Measurements from ENCODE around the gene MELTF. TPM values are rescaled to one million over a fixed set of nuclear protein-coding genes. Genes with fewer than 3 reads are reported as not detected.

MELTF gene
- polyA plus RNA-seq, 2 of the 4 experiments (the other 2 are of a cell fraction): 10.5 to 23.4 TPM

DNA sequence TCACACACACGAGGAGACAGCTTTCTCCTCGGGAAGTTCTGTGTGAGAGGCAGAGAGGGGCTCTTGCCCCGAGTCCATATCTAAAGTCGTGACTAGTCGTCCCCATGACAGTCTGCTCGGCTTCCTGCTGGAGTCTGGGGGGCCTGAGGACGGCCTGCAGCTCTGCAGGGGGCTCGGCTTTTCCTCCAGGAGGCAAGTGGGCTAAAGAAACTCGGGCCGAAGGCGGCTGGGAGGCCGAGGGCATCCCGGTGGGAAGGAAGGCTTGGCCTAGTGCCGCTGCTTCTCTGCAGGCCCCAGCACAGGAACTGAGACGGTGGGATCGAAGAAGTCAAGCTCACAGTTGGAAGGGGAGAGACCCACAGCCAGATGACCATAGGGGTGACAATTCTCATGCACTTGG is 35.6 kb downstream of the MELTF start:
- ChIA-PET CTCF (interaction anchor here (1.4 to 2.3 kb wide), 4 partner anchors 8 to 36 kb away, joined by 3 to 9 read pairs (median 4); no protein-coding TSS in a partner anchor), POLR2A (no interaction called here)
- TF ChIP-seq FOSB (CRISPR knock-in tag; IDR thresholded peaks at IDR 0.05) (no peak), ZFP36 (IDR thresholded peaks at IDR 0.05; ENCODE audit: borderline replicate concordance, partially characterized antibody) (no peak), MAFK (IDR thresholded peaks at IDR 0.05; ENCODE audit: partially characterized antibody) (no peak), TFCP2L1 (CRISPR knock-in tag; IDR thresholded peaks at IDR 0.05) (no peak), CEBPB (IDR thresholded peaks at IDR 0.05) (no peak), RFX5 (IDR thresholded peaks at IDR 0.05) (no peak), RAD21 (conservative IDR thresholded peaks at IDR 0.05 in 1 of 2, IDR thresholded peaks at IDR 0.05 in 1 of 2) (no peak), JUNB (IDR thresholded peaks at IDR 0.05) (no peak), KDM1A (IDR thresholded peaks at IDR 0.05; ENCODE audit: low read depth) (no peak), KDM5A (IDR thresholded peaks at IDR 0.05) (no peak), FOSL2 (IDR thresholded peaks at IDR 0.05) (no peak), FOSL2 (CRISPR knock-in tag; IDR thresholded peaks at IDR 0.05) (no peak), PHF8 (IDR thresholded peaks at IDR 0.05; ENCODE audit: borderline replicate concordance, low read depth) (no peak), HOXB5 (CRISPR knock-in tag; IDR thresholded peaks at IDR 0.05) (no peak), ESRRA (IDR thresholded peaks at IDR 0.05; ENCODE audit: borderline replicate concordance, low read length) (no peak), EHMT2 (IDR thresholded peaks at IDR 0.05; ENCODE audit: low read depth) (no peak)
- TF ChIP-seq, protein P1, sequence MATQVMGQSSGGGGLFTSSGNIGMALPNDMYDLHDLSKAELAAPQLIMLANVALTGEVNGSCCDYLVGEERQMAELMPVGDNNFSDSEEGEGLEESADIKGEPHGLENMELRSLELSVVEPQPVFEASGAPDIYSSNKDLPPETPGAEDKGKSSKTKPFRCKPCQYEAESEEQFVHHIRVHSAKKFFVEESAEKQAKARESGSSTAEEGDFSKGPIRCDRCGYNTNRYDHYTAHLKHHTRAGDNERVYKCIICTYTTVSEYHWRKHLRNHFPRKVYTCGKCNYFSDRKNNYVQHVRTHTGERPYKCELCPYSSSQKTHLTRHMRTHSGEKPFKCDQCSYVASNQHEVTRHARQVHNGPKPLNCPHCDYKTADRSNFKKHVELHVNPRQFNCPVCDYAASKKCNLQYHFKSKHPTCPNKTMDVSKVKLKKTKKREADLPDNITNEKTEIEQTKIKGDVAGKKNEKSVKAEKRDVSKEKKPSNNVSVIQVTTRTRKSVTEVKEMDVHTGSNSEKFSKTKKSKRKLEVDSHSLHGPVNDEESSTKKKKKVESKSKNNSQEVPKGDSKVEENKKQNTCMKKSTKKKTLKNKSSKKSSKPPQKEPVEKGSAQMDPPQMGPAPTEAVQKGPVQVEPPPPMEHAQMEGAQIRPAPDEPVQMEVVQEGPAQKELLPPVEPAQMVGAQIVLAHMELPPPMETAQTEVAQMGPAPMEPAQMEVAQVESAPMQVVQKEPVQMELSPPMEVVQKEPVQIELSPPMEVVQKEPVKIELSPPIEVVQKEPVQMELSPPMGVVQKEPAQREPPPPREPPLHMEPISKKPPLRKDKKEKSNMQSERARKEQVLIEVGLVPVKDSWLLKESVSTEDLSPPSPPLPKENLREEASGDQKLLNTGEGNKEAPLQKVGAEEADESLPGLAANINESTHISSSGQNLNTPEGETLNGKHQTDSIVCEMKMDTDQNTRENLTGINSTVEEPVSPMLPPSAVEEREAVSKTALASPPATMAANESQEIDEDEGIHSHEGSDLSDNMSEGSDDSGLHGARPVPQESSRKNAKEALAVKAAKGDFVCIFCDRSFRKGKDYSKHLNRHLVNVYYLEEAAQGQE (IDR thresholded peaks at IDR 0.05): no peak
- TF ChIP-seq, protein P2, sequence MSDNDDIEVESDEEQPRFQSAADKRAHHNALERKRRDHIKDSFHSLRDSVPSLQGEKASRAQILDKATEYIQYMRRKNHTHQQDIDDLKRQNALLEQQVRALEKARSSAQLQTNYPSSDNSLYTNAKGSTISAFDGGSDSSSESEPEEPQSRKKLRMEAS (IDR thresholded peaks at IDR 0.05): no peak
- FAIRE-seq (no peak), DNase-seq (ENCODE audit: low read depth in 1 of 2, low spot score in 1 of 2) (no peak), ATAC-seq (no peak)
- no peak overlapping the region for H3K4me2 ChIP-seq
- no peaks in the 10 kb centered on the region for H3K9me3 ChIP-seq
- WGBS (ENCODE audit: missing lambda C conversion rate): 100% methylated on average over 4 of the region's 16 CpGs
- H3K27ac ChIP-seq: no peak overlapping the region
- H3K4me1 ChIP-seq: no peaks in the 10 kb centered on the region
- H3K4me3 ChIP-seq: no peak overlapping the region

DNA sequence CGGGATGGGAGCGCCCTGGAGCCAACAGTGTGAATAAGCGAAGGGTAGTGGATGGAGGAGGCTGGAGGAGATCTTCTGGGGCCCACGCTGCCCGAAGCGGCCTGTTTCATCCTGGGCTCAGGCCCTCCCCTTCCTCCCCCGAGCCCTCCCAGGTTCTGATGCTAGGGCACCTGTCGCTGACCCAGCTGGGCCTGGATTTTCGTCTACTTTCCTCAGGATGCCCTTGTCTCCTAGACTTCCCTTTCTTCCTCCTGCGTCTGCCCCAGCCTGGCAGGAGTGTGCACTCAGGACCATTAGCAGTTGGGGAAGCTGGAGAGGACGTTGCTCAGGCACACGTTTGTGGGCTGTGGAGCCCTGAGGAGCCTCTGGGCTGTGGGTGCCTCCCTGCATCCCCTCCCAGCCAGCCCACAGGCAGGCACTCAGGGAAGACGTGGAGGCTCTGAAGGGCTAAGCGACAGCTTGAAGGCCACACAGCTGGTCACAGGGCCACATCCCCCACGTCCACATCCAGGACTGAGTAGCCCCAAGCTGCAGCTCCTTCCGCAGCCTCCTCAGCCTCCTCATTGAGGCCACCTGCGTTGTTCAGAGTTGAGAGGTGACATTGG is 37.1 kb downstream of the MELTF start:
- ATAC-seq (no peak), FAIRE-seq (no peak), DNase-seq (ENCODE audit: low read depth in 1 of 2, low spot score in 1 of 2) (no peak)
- Histone ChIP-seq H3K4me1 (no peaks in the 10 kb centered on the region), H3K4me2 (no peak overlapping the region), H3K4me3 (no peak overlapping the region), H3K9me3 (no peaks in the 10 kb centered on the region), H3K27ac (no peak overlapping the region)
- WGBS (ENCODE audit: missing lambda C conversion rate): 82% methylated on average over 15 of the region's 17 CpGs
- ChIA-PET CTCF (interaction anchor here (1.4 to 4.6 kb wide), 5 partner anchors 11 to 38 kb away, joined by 4 to 17 read pairs (median 9); no protein-coding TSS in a partner anchor), POLR2A (no interaction called here)
- TF ChIP-seq RARB (CRISPR knock-in tag; IDR thresholded peaks at IDR 0.05) (no peak), EHF (CRISPR knock-in tag; IDR thresholded peaks at IDR 0.05) (no peak), ESRRA (IDR thresholded peaks at IDR 0.05; ENCODE audit: borderline replicate concordance, low read length) (no peak), NPAS2 (CRISPR knock-in tag; IDR thresholded peaks at IDR 0.05; ENCODE audit: borderline replicate concordance) (no peak), KDM5A (IDR thresholded peaks at IDR 0.05) (no peak), EHMT2 (IDR thresholded peaks at IDR 0.05; ENCODE audit: low read depth) (no peak), CHD2 (IDR thresholded peaks at IDR 0.05; ENCODE audit: low read length, partially characterized antibody) (no peak), HOXA7 (CRISPR knock-in tag; IDR thresholded peaks at IDR 0.05) (no peak), ZC3H11A (IDR thresholded peaks at IDR 0.05) (no peak), TFCP2L1 (CRISPR knock-in tag; IDR thresholded peaks at IDR 0.05) (no peak), RNF2 (IDR thresholded peaks at IDR 0.05; ENCODE audit: borderline replicate concordance, low read depth) (no peak)
- TF ChIP-seq, protein P3, sequence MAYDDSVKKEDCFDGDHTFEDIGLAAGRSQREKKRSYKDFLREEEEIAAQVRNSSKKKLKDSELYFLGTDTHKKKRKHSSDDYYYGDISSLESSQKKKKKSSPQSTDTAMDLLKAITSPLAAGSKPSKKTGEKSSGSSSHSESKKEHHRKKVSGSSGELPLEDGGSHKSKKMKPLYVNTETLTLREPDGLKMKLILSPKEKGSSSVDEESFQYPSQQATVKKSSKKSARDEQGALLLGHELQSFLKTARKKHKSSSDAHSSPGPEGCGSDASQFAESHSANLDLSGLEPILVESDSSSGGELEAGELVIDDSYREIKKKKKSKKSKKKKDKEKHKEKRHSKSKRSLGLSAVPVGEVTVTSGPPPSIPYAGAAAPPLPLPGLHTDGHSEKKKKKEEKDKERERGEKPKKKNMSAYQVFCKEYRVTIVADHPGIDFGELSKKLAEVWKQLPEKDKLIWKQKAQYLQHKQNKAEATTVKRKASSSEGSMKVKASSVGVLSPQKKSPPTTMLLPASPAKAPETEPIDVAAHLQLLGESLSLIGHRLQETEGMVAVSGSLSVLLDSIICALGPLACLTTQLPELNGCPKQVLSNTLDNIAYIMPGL (CRISPR knock-in tag; IDR thresholded peaks at IDR 0.05; ENCODE audit: borderline replicate concordance): no peak
- TF ChIP-seq, protein P4, sequence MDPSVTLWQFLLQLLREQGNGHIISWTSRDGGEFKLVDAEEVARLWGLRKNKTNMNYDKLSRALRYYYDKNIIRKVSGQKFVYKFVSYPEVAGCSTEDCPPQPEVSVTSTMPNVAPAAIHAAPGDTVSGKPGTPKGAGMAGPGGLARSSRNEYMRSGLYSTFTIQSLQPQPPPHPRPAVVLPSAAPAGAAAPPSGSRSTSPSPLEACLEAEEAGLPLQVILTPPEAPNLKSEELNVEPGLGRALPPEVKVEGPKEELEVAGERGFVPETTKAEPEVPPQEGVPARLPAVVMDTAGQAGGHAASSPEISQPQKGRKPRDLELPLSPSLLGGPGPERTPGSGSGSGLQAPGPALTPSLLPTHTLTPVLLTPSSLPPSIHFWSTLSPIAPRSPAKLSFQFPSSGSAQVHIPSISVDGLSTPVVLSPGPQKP (IDR thresholded peaks at IDR 0.05; ENCODE audit: low read depth, low read length): no peak

Data from A549 (cell line).